ENCODE results near the gene SRGAP3.
A peak's percentile ranks its signal among the peaks of the same experiment; 100 is the strongest.

SRGAP3 gene

DNA sequence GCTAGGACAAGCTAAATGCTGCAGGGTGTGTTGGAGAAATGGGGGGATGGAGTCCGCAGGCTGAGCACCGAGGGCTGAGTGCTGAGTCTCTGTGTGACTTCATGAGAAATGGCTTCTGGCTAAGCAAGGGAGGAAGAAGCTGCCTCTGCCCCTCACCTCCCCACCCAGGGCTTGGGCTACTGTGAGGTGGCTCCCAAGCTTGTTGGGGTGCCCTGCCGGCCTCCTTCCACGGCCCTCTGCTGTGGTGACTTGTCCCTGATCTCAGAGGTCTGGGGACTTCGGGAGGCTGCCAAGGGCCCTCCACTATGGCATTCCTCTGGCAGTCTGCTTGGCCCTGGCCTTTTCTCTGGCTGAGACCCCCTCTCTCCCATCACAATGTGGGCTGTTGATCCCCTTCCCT lies 256.1 kb downstream of the SRGAP3 start:
- Histone ChIP-seq H3K4me3 (ENCODE audit: low read depth in 1 of 5, low read length in 5 of 5) (no peak overlapping the region), H3K4me1 (ENCODE audit: control insufficient read depth in 5 of 5, insufficient read depth in 5 of 5, low read length in 5 of 5) (peaks cover 0 to 18% (median 15%) of the 10 kb centered on the region in 5 donors), H3K36me3 (ENCODE audit: control insufficient read depth in 5 of 5, insufficient read depth in 5 of 5, low read length in 5 of 5) (peaks cover 0 to 8% (median 0%) of the 10 kb centered on the region in 5 donors), H3K27me3 (ENCODE audit: control insufficient read depth in 5 of 5, insufficient read depth in 4 of 5, low read length in 5 of 5) (no peaks in the 10 kb centered on the region), H3K27ac (ENCODE audit: low read depth, low read length) (no peak overlapping the region), H3K9me3 (ENCODE audit: control insufficient read depth in 5 of 5, low read length in 5 of 5) (no peaks in the 10 kb centered on the region), H3K9ac (ENCODE audit: low read length in 5 of 5) (no peak overlapping the region)

DNA sequence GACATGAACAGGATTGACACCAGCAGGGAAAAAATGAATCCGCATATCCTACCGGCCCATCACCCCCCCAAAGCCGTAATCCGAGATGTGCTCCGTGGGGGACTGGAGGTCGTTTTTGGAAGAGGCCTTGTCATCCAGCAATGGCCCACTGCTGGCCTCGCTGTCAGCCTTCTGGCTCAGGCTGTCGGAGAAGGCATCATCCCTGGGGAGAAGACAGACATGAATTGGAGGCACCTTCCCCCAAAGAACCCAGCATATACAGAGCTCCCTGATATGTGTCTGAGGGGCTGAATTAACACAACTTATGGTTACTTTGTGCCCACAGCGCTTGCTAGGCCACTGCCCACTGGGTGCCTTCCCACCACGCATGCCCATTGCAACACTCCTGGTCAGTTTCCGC lies 256.6 kb downstream of the SRGAP3 start:
- no peak overlapping the region for H3K9ac ChIP-seq (ENCODE audit: low read length in 5 of 5)
- H3K27ac ChIP-seq (ENCODE audit: low read depth, low read length) = no peak overlapping the region
- H3K36me3 ChIP-seq (ENCODE audit: control insufficient read depth in 5 of 5, insufficient read depth in 5 of 5, low read length in 5 of 5) = peaks cover 0 to 8% (median 0%) of the 10 kb centered on the region in 5 donors
- no peaks in the 10 kb centered on the region for H3K27me3 ChIP-seq (ENCODE audit: control insufficient read depth in 5 of 5, insufficient read depth in 4 of 5, low read length in 5 of 5)
- H3K4me1 ChIP-seq (ENCODE audit: control insufficient read depth in 5 of 5, insufficient read depth in 5 of 5, low read length in 5 of 5) = peaks cover 0 to 23% (median 19%) of the 10 kb centered on the region in 5 donors
- H3K9me3 ChIP-seq (ENCODE audit: control insufficient read depth in 5 of 5, low read length in 5 of 5) = no peaks in the 10 kb centered on the region
- no peak overlapping the region for H3K4me3 ChIP-seq (ENCODE audit: low read depth in 1 of 5, low read length in 5 of 5)

DNA sequence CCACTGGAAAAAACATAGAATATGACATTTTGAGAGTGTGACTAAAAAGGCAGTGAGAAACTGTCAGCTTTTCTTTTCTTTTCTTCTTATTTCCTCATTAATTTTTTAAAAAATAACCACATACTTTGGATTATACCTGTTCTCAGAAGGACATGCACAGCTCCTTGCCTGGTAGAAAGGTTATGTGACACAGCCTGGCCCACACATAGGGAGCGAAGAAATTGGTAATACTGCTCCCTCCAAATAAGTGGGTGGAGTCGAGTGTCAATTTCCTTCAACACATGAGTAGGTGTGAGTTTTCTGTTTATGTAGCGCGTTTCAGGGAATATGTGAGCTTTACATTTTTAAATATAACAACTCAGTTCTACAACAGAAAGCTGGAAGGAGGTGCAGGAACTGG lies 257.2 kb downstream of the SRGAP3 start:
- Histone ChIP-seq H3K27me3 (ENCODE audit: control insufficient read depth in 5 of 5, insufficient read depth in 4 of 5, low read length in 5 of 5) (no peaks in the 10 kb centered on the region), H3K4me1 (ENCODE audit: control insufficient read depth in 5 of 5, insufficient read depth in 5 of 5, low read length in 5 of 5) (peaks cover 0 to 25% (median 23%) of the 10 kb centered on the region in 5 donors), H3K36me3 (ENCODE audit: control insufficient read depth in 5 of 5, insufficient read depth in 5 of 5, low read length in 5 of 5) (peaks cover 0 to 8% (median 0%) of the 10 kb centered on the region in 5 donors), H3K27ac (ENCODE audit: low read depth, low read length) (no peak overlapping the region), H3K9me3 (ENCODE audit: control insufficient read depth in 5 of 5, low read length in 5 of 5) (no peaks in the 10 kb centered on the region), H3K4me3 (ENCODE audit: low read depth in 1 of 5, low read length in 5 of 5) (no peak overlapping the region), H3K9ac (ENCODE audit: low read length in 5 of 5) (no peak overlapping the region)

DNA sequence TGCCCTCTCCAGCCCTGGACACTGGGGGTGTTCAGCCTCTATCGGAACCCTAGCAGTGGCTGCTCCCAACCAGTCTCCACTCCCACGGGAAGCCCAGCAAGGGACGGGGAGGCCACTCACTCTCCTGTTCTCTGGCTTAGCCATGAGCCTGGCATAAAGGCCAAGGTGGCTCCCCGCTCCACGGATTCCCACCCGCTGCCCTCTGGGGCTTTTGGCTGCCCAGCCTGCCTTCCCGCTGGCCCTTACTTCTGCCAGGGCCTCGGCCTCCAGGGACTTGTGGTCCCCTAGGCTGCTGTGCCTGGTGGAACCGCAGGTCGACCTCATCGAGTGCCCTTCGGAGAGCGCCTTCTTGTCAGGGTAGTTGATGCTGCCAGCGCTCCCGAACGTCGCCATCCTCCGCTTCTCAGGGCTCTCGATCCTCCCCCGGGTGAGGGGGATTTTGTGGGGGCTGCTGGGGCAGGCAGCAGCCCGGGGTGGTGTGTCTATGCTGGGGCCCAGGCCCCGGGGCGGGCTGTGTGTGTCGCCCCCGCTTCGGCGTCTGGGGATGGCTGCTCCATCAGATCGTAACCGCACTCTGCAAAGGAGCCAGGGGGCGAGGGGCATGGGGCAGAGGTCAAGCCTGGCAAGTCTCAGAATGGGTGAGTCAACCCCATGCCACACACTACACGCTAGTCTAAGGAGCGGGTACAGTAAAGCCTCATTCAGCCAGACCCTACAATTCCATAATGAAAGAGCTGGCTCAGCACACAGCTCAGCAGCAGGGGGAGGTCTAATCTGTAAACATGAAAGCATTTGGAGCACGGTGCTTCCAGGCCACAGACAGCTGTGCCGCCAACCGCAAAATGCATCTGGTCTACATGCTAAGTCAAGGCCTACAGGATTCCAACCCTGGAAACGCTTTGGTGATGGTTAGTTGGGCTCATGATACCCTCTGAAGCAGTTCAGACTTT lies 258.9 kb downstream of the SRGAP3 start:
- H3K36me3 ChIP-seq (ENCODE audit: control insufficient read depth in 5 of 5, insufficient read depth in 5 of 5, low read length in 5 of 5) = peaks cover 0 to 8% (median 0%) of the 10 kb centered on the region in 5 donors
- no peak overlapping the region for H3K4me3 ChIP-seq (ENCODE audit: low read depth in 1 of 5, low read length in 5 of 5)
- H3K27ac ChIP-seq (ENCODE audit: low read depth, low read length) = no peak overlapping the region

DNA sequence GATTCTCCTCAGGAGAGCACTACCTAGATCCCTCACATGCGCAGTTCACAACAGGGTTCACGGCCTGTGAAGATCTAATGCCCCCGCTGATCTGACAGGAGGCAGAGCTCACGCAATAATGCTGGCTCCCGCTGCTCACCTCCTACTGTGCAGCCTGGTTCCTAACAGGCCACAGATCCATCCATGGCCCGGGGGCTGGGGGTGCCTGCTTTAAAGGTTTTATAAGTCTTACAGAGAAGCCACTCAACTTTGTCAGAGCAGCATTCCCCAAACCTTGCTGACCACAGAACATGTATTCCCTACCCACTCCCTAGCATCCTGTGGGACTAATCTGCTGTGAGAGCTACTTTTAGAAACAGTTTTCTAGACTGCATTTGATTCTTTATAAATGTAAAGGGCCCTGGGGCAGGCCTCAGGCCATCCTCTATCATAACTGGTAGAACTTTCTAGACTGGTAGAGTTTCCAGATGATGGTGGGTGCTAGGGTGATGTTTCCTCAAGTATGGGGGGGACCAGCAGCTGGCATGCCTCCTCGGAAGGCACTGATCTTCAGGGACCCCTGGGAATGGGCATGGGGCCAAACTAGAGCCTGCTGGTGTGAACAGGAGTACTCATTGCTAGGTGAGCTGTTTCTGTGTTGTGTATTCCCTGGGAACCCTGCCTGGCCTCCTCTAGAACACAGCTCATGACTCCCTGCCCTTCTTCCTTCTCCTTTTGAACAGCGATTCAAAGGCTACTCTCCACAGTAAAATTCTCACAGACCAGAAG lies 260.5 kb downstream of the SRGAP3 start:
- Histone ChIP-seq H3K9me3 (ENCODE audit: control insufficient read depth in 5 of 5, low read length in 5 of 5) (no peaks in the 10 kb centered on the region), H3K9ac (ENCODE audit: low read length in 5 of 5) (no peak overlapping the region), H3K4me1 (ENCODE audit: control insufficient read depth in 5 of 5, insufficient read depth in 5 of 5, low read length in 5 of 5) (peaks cover 0 to 14% (median 12%) of the 10 kb centered on the region in 5 donors), H3K27me3 (ENCODE audit: control insufficient read depth in 5 of 5, insufficient read depth in 4 of 5, low read length in 5 of 5) (no peaks in the 10 kb centered on the region), H3K27ac (ENCODE audit: low read depth, low read length) (no peak overlapping the region), H3K4me3 (ENCODE audit: low read depth in 1 of 5, low read length in 5 of 5) (no peak overlapping the region), H3K36me3 (ENCODE audit: control insufficient read depth in 5 of 5, insufficient read depth in 5 of 5, low read length in 5 of 5) (peaks cover 0 to 8% (median 0%) of the 10 kb centered on the region in 5 donors)

More for the DNA sequence above, 258.9 kb downstream of the SRGAP3 start:
- peaks cover 0 to 14% (median 12%) of the 10 kb centered on the region in 5 donors for H3K4me1 ChIP-seq (ENCODE audit: control insufficient read depth in 5 of 5, insufficient read depth in 5 of 5, low read length in 5 of 5)
- no peaks in the 10 kb centered on the region for H3K27me3 ChIP-seq (ENCODE audit: control insufficient read depth in 5 of 5, insufficient read depth in 4 of 5, low read length in 5 of 5)
- H3K9ac ChIP-seq (ENCODE audit: low read length in 5 of 5) = no peak overlapping the region
- no peaks in the 10 kb centered on the region for H3K9me3 ChIP-seq (ENCODE audit: control insufficient read depth in 5 of 5, low read length in 5 of 5)

DNA sequence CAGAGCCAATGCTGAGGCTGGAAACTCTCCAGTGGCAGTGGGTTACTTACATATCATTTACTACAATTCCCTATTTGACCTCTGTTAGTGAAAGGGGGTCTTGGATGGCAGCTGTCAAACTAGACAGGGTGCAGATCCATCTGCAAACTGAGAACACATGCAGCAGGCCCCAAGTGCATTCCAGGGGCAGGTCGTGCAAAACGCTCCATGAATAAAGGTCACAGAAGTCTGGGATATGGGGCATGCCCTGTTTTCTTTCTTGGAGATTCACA lies 261.1 kb downstream of the SRGAP3 start:
- H3K27ac ChIP-seq (ENCODE audit: low read depth, low read length) = no peak overlapping the region
- H3K4me3 ChIP-seq (ENCODE audit: low read depth in 1 of 5, low read length in 5 of 5) = no peak overlapping the region
- H3K9ac ChIP-seq (ENCODE audit: low read length in 5 of 5) = no peak overlapping the region
- H3K9me3 ChIP-seq (ENCODE audit: control insufficient read depth in 5 of 5, low read length in 5 of 5) = no peaks in the 10 kb centered on the region
- no peaks in the 10 kb centered on the region for H3K27me3 ChIP-seq (ENCODE audit: control insufficient read depth in 5 of 5, insufficient read depth in 4 of 5, low read length in 5 of 5)
- H3K36me3 ChIP-seq (ENCODE audit: control insufficient read depth in 5 of 5, insufficient read depth in 5 of 5, low read length in 5 of 5) = peaks cover 0 to 8% (median 0%) of the 10 kb centered on the region in 5 donors
- peaks cover 3 to 14% (median 12%) of the 10 kb centered on the region in 5 donors for H3K4me1 ChIP-seq (ENCODE audit: control insufficient read depth in 5 of 5, insufficient read depth in 5 of 5, low read length in 5 of 5)

DNA sequence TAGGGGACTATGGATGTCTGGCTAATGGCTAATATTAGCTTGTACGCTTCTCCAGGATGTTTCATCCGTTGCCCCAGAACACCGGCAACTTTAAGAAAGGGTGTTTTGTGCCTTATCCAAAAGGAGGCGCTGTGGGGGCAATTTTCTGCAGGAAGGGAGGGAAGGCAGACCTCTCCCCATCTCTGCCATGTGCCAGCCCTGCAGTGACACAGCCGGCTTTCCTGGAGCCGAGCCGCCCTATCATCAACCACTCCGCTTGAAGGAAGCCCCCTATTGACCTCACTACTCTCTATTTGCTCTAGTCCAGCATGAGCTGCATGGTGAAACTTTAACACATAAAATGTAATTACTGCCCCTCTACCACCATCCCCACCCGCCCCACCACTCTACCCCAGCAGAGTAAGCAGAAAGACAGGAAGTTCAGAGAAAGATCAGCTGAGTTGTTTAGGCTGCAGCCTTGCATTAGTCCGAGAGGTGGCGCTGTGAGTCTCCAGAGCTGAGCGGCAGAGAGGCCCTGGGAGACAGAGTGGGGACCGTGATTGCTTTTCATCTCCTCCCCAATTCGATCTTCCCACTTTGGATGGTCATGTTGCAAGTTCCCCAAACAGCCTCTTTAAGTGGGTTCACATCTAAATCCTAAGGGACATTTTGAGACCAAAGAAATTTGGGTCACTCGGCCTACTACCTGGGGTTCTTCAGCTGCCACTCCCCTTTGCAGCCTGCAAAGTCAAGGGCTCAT lies 261.6 kb downstream of the SRGAP3 start:
- Histone ChIP-seq H3K4me3 (ENCODE audit: low read depth in 1 of 5, low read length in 5 of 5) (peak overlapping the region in 1 of 5 donors; percentile 10), H3K27me3 (ENCODE audit: control insufficient read depth in 5 of 5, insufficient read depth in 4 of 5, low read length in 5 of 5) (no peaks in the 10 kb centered on the region), H3K36me3 (ENCODE audit: control insufficient read depth in 5 of 5, insufficient read depth in 5 of 5, low read length in 5 of 5) (peaks cover 0 to 8% (median 0%) of the 10 kb centered on the region in 5 donors), H3K4me1 (ENCODE audit: control insufficient read depth in 5 of 5, insufficient read depth in 5 of 5, low read length in 5 of 5) (peaks cover 6 to 19% (median 16%) of the 10 kb centered on the region in 5 donors), H3K27ac (ENCODE audit: low read depth, low read length) (no peak overlapping the region), H3K9me3 (ENCODE audit: control insufficient read depth in 5 of 5, low read length in 5 of 5) (no peaks in the 10 kb centered on the region), H3K9ac (ENCODE audit: low read length in 5 of 5) (no peak overlapping the region)

DNA sequence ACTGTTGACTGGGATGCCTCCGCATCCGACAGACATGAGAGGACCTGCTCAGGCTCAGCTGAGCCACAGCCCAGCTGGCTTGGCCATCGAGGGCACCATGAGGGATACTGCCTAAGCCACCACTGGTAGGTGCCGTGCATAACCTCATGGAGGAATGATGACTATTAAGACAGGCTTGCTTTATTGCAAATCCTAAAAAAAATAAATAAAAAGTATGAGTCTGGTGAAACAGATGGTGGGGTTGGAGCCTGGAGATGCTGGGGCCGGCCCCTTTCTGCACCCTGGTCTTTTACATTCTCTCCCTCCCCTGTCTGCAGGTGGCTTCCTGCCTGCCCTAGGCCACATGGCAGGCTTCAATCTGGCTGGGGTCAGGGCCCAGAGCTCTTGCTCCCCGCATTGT lies 262.2 kb downstream of the SRGAP3 start:
- no peak overlapping the region for H3K9ac ChIP-seq (ENCODE audit: low read length in 5 of 5)
- no peak overlapping the region for H3K4me3 ChIP-seq (ENCODE audit: low read depth in 1 of 5, low read length in 5 of 5)
- no peak overlapping the region for H3K27ac ChIP-seq (ENCODE audit: low read depth, low read length)
- H3K36me3 ChIP-seq (ENCODE audit: control insufficient read depth in 5 of 5, insufficient read depth in 5 of 5, low read length in 5 of 5) = peaks cover 0 to 8% (median 0%) of the 10 kb centered on the region in 5 donors
- H3K27me3 ChIP-seq (ENCODE audit: control insufficient read depth in 5 of 5, insufficient read depth in 4 of 5, low read length in 5 of 5) = no peaks in the 10 kb centered on the region
- H3K9me3 ChIP-seq (ENCODE audit: control insufficient read depth in 5 of 5, low read length in 5 of 5) = no peaks in the 10 kb centered on the region
- H3K4me1 ChIP-seq (ENCODE audit: control insufficient read depth in 5 of 5, insufficient read depth in 5 of 5, low read length in 5 of 5) = peaks cover 6 to 24% (median 20%) of the 10 kb centered on the region in 5 donors

DNA sequence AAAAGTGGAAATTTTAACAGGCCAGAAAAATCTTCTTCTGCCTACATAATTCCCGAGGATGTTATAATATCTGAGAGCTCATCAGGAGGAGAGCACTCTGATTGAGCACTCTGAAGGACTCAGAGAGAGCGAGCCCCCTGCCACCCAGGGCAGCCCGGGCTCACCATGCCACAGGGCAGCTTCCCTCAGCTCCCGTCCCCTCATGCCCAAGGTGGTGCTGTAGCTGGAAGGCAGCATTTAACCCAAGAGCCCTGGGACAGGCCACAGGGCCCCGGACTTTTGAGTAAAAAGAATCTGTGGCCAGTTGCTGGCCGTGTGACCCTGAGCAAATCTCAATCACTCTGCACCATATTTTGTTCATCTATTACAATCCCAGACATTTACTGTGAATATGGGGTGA lies 262.7 kb downstream of the SRGAP3 start:
- no peak overlapping the region for H3K4me3 ChIP-seq (ENCODE audit: low read depth in 1 of 5, low read length in 5 of 5)
- no peak overlapping the region for H3K27ac ChIP-seq (ENCODE audit: low read depth, low read length)
- H3K4me1 ChIP-seq (ENCODE audit: control insufficient read depth in 5 of 5, insufficient read depth in 5 of 5, low read length in 5 of 5) = peaks cover 6 to 29% (median 24%) of the 10 kb centered on the region in 5 donors
- no peaks in the 10 kb centered on the region for H3K9me3 ChIP-seq (ENCODE audit: control insufficient read depth in 5 of 5, low read length in 5 of 5)
- peaks cover 0 to 8% (median 0%) of the 10 kb centered on the region in 5 donors for H3K36me3 ChIP-seq (ENCODE audit: control insufficient read depth in 5 of 5, insufficient read depth in 5 of 5, low read length in 5 of 5)
- no peaks in the 10 kb centered on the region for H3K27me3 ChIP-seq (ENCODE audit: control insufficient read depth in 5 of 5, insufficient read depth in 4 of 5, low read length in 5 of 5)
- no peak overlapping the region for H3K9ac ChIP-seq (ENCODE audit: low read length in 5 of 5)
